NCI-H446 (cell line): Measurements from ENCODE around the gene CD2AP.
"Not testable (repeated sequence)": the region's sequence is repeated elsewhere in the genome, so short reads cannot be mapped to it uniquely, and the experiment has no call there.

Experiments
- DNase-seq, 2 experiments: peaks; one replicate each; lab custom pipeline; 2025; lab: John Stamatoyannopoulos, UW

CD2AP gene

DNA sequence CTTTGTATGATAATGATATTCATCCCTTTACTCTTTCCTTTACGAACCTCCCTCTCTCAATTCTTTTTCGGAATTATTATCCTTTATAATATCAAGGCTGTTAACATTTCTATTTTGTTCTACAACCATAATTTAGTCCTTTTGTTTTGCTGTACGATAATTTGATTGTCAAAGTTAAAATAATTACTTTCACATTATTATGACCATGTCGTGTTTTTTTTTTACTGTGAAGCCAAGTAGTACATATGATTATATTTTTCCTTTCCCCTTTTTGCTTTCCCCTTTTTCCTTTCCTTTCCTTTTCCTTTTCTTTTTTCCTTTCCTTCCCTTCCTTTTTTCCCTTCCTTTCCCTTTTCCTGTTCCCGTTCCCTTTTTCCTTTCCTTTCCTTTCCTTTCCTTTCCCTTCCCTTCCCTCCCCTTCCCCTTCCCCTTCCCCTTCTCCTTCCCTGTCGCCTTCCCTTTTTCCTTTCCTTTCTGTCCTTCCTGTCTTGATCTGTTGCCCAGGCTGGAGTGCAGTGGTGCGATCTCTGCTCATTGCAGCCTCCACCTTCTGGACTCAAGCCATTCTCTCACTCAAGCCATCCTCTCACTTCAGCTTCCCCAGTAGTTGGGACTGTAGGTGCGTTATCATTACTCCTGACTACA lies 19.5 kb downstream of the CD2AP start:
- DNase-seq: no peak

GRCh38 chr6:47502920-47503319 lies 25.3 kb downstream of the CD2AP start:
- no peak for DNase-seq

DNA sequence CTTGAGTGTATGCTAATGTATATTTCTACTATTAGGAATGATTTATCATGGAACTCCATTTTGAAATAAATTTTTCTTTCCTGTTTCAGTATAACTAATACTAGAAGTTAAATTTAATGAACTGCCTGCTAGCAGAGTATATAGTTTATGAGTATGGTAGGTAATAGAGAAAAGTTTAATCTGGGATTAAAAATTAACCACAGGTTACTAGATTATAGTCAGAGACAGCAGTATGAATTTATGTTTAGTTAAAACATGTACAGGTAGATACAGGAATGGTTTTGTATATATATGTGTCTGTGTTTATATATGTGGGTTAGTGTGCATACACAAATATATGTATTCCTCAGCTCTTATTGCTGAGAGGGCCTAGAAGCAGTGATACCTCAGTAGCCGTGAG lies 32.3 kb downstream of the CD2AP start:
- no peak for DNase-seq

GRCh38 chr6:47512872-47513271 lies 35.3 kb downstream of the CD2AP start:
- DNase-seq: no peak

DNA sequence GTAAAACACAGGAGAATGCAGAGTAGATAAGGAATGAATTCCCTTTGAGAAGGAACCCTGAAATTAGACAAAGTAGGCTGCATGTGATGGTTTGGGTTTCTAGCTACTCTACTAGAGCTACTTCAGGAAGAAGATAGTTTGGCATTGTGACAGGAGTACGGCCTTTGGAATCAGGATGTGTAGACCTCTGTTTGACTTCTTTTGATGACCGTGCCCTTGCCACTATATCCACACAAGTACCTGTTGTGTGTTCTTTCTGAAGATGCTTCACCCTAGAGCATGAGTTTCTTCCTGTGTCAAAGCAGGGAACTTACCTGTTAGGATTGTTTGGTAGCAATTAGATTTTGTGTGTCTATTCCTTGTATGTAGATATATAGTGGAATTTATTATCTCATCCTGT lies 41.7 kb downstream of the CD2AP start:
- DNase-seq: no peak

DNA sequence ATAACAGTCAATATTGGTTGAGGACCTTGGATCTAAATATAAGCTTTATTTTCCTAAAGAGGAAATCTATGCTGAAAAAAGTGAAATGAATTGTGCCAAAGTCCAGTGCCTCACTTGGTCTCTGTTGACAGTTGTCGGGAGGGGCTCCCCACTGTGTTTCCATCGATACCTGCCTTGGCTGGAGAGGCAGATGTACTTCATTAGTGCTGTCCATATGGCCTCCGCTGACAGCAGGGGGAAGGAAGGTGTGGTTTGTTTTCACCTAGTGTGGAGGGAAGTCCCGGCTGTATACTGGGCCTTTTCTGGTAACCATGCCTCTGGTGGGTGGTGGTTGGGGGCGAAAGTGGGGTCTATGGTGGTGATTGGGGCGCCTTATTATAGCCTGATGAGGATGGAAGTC lies 42.7 kb downstream of the CD2AP start:
- no peak for DNase-seq

GRCh38 chr6:47521961-47522360 lies 44.4 kb downstream of the CD2AP start:
- no peak for DNase-seq

DNA sequence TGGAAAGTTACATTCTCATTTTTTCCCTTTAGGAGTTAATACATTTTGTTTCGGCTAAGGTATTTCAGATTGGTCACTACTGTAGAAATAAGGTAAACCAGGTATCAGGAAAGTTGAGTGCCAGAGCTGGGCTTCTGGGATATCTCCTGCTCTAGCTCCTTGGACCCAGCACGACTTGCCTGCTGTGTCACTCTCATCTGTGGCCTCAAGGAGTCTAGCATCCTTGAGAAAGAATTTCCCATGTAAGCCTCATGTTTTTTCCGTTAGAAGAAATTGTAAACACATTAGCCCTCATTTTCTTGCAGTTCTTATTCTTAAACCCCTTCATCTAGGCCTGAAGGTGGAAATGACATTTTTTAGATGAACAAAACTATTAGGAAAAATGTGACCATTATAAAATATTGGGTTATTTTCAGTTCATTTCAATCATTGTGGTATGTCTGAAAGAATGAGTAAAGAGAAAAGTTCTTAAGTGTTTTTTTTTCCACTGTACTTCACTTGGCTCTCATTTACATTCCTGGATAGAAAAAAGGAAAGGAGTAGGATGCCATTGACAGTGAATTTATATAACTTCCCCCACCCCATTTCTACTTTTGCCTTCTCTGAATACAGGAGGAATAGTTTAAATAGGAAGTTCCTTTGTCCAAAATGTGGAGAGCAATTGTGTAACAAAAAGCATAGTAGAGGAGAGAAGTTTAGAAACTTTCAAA lies 46.7 kb downstream of the CD2AP start:
- DNase-seq: no peak

DNA sequence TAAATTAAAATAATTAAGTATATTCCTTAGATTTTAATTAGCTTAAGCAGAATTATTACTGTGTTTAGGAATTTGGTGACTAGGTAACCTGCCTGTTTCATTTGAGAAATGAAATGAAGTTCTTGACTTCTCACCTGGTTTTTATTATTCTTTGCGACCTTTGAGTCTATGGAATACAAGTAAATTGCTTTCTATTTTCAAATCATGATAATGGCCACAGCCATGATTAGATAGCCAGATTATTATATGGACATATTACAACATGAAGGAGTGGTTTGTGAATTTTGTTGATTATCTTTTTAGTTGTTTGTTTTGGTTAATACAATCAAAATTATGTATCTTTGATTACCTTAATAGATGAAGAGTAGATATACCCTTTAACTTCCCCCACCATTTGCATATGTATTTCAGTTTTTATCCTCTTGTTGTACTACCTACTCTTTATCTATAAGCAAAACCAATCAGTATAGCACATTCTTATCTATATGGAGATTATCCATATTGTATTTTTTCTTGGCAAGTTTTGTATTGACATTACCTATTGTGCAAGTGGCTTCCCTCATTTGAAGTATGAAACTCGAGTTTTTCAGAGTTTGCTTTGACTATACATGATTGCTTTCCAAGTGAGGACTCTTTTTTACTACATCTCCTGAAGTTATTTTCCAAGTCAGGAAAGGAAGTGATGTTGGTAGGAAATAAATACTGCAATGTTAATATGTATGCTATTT lies 47.9 kb downstream of the CD2AP start:
- no peak for DNase-seq

DNA sequence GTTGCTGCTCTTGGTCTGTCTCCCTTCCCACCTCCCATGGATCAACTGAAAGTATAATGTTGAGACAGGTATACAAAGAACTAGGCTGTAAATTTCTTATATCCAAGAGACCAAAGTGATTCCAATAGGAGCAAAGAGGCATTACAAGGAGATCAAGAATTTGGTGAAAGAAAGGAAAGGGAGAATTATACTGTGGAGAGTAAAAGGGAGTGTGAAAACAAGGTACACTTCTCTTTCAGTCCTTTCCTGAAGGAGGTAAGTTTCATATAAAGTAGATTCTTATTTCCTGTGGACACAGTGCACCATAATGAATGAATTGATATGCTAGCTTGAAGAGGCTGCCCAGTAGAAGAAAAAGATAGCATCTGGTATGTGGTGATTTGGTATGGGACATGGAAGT lies 49.7 kb downstream of the CD2AP start:
- DNase-seq: no peak

GRCh38 chr6:47529734-47530133 lies 52.1 kb downstream of the CD2AP start:
- no peak for DNase-seq

GRCh38 chr6:47532981-47533585 lies 55.5 kb downstream of the CD2AP start:
- DNase-seq: no peak

DNA sequence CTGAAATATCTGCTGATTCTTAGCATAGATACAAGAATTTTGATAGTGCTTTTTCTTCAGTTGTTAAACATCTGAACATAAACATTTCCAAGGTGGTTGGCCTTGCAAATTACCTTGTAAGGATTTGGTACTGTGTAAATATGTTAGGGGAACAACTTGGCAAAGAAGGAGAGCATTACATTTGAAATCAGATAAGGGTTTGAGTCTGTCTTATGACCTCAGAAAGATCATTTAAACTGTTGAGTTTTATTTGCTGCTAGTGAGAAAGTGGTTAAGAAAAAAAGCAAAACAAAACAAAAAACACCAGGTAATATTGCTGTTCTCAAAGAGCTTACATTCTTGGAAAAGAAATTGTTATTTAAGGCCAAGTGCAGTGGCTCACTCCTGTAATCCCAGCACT lies 56.5 kb downstream of the CD2AP start:
- DNase-seq: no peak

DNA sequence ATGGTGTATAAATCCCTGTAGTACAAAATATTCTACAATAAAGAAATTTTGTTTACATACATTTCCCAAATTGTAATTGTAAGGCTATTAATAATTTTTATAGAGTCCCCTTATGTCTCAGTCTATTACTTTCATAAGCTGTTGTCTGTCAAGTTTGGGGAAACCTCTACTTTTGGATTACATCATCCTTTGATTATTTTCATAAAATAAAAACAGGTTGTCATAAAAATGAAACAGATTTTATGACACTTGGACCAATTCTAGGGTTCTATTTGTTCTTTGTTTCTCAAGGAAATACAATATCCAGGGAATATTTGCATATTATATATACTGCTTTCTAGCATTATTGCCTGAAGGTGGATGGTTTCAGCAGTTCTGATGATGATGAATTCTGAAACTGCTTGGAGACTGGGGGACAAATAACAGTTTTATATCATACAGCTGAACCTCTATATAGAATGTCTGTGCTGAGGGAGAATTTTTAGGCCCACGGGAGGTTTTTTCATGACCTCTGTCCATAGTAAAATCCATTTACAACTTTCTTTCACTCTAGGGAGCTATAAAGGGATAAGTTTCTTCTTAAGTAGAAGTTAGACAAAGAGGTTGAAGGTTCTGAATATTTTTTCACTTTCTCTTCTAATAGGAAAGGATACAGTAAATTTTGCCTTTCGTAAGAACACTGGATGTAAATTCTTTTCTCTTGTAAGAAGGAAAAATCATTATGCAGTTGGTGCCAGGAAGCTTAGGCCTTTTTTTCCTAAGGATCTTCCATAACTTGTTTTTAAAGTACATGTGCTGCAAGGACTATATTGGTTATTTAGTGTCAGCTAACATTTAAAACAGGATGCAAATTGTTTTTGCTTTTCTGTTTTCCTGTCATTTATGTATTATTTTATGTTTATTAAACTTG lies 58.0 kb downstream of the CD2AP start:
- DNase-seq: no peak

GRCh38 chr6:47536816-47537401 lies 59.3 kb downstream of the CD2AP start:
- no peak for DNase-seq

DNA sequence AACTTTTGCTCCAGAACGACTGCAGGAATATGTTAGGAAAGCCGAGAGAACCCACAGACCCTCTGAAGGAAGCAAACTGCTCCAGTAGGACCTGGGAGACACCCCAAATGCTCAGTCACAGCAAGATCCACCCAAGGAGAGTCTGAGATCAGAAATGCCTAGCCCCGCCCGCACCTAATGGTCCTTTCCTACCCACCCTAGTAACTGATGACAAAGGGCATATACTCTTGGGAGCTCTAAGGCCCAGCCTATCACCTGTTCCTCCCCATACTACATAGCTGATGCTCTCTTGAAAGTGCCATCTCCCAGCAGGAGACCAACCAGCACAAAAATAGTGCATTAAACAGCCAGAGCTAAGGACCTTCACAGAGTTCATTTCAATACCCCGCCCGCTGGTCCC lies 67.6 kb downstream of the CD2AP start:
- no peak for DNase-seq

GRCh38 chr6:47551670-47552069 lies 74.1 kb downstream of the CD2AP start:
- DNase-seq: no peak

DNA sequence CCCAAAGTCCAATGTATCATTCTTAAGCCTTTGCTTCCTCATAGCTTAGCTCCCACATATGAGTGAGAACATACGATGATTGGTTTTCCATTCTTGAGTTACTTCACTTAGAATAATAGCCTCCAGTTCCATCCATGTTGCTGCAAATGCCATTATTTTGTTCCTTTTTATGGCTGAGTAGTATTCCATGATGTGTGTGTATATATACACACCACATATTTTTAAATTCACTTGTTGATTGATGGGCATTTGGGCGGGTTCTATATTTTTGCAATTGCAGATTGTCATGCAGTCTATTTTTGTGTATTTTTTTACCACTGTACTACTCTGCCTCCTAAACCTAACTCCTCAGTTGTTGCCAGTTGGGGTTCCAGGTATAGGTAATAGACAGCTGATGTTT lies 74.7 kb downstream of the CD2AP start:
- DNase-seq: no peak

- not testable (repeated sequence) for DNase-seq
Measured at GRCh38 chr6:47553243-47553642, 75.7 kb downstream of the CD2AP start.

DNA sequence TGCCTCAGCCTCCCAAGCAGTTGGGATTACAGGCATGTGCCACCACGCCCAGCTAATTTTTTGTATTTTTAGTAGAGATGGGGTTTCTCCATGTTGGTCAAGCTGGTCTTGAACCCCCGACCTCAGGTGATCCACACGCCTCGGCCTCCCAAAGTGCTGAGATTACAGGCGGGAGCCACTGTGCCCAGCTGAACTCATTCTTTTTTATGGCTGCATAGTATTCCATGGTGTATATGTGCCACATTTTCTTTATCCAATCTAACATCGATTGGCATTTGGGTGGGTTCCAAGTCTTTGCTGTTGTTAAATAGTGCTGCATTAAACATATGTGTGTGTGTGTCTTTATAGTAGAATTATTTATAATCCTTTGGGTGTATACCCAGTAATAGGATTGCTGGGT lies 78.9 kb downstream of the CD2AP start:
- DNase-seq: not testable (repeated sequence)

GRCh38 chr6:47563162-47563561 lies 85.6 kb downstream of the CD2AP start:
- DNase-seq: no peak
